K562 (cell line): ENCODE data around the gene SCARF2.

Experiments used
- RAD21 ChIP-seq, 2 experiments: fragments of 250-450 bp in 1 of 2; fragments of 450-650 bp in 1 of 2; sonication (Bioruptor Pico) in 1 of 2; formaldehyde crosslinking in 1 of 2; IDR thresholded peaks in 1 of 2; conservative IDR thresholded peaks in 1 of 2; 2 replicates each; pipeline versions ENCODE4 v1.4.0 to v1.8.0; 2020 to 2022; ENCODE audit warnings: mild to moderate bottlenecking in 2 of 2, moderate library complexity in 1 of 2
- SMARCC2 ChIP-seq: fragments of 450-650 bp; IDR thresholded peaks from 2 replicates; pipeline ENCODE4 v1.6.1; 2017; ENCODE audit warnings: antibody characterized with exemption, moderate library complexity, mild to moderate bottlenecking, low read depth
- SUPT5H ChIP-seq: fragments of 450-650 bp; IDR thresholded peaks from 2 replicates; pipeline ENCODE4 v1.6.1; 2016
- TCF7L2 ChIP-seq: fragments of 150-350 bp; IDR thresholded peaks from 2 replicates; pipeline ENCODE4 v1.6.1; 2016; ENCODE audit warnings: low read depth, mild to moderate bottlenecking, low read length, moderate library complexity
- ZNF140 ChIP-seq: fragments of 250-450 bp; sonication (Bioruptor Pico); IDR thresholded peaks from 2 replicates; pipeline ENCODE4 v1.8.0; 2021; ENCODE audit warnings: moderate library complexity, mild to moderate bottlenecking, inconsistent platforms
- TF ChIP-seq, protein P1 (sequence below): fragments of 250-450 bp; sonication (Bioruptor Pico); IDR thresholded peaks from 2 replicates; pipeline ENCODE4 v1.6.1; 2021; ENCODE audit warnings: mild to moderate bottlenecking

DNA sequence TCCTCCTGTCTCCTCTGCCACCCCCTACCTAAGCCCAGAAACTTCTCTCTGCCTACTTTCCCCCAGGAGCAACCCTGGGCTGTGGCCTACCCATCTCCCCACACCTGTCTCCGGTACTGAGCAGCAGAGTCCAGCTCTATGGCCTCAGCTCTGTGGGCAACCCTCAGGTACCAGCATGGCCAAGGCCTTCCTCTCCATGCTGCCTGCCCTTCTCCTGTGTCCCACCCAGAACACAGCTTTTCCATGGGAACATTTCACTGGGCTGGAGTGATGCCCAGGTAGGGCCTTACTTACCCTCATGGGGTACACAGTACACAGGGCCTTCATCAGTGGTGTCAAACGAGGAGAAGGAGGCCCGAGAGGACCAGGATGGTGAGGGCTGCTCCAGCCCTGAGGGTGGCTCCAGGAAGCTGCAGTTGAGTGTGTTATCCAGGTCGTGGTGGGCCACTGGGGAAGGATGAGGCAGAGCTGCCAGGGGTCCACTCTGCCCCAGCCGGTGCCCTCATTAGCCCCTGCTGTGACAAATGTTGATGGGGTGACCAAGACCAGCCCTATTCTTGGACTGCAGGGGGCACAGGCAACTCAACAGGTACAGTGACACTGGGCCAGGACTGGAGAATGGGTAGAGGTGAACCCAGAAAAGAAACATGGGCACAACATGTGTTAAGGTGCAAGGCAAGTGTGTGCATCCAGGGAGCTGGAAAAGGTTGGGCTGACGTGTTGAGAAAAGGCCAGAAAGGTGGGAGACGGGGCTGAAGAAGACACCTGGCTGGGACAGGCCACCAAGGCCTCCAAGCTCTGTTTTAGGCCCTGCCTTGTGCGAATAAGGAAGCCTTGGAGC lies 10.3 kb downstream of the SCARF2 start:
- TF ChIP-seq SMARCC2, result no peak
- no peak for TF ChIP-seq TCF7L2
- TF ChIP-seq, protein P1, sequence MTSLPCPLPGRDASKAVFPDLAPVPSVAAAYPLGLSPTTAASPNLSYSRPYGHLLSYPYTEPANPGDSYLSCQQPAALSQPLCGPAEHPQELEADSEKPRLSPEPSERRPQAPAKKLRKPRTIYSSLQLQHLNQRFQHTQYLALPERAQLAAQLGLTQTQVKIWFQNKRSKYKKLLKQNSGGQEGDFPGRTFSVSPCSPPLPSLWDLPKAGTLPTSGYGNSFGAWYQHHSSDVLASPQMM (CRISPR knock-in tag), result no peak
- TF ChIP-seq SUPT5H, result no peak
- TF ChIP-seq RAD21 (CRISPR knock-in tag; conservative IDR thresholded peaks at IDR 0.05 in 1 of 2, IDR thresholded peaks at IDR 0.05 in 1 of 2), result no peak
- TF ChIP-seq ZNF140 (CRISPR knock-in tag), result no peak
